HepG2 (cell line): ENCODE measurements around the gene CD58. TPM values are rescaled to one million over a fixed set of nuclear protein-coding genes. Genes with fewer than 3 reads are reported as not detected.
A peak's percentile ranks its signal among the peaks of the same experiment; 100 is the strongest.

Source experiments
- ATAC-seq: fragments of 200-7000 bp; cut with Tn5 transposase; 3 replicates; pipeline ENCODE4 v1.9.1; 2020; ENCODE audit warnings: mild to moderate bottlenecking, moderate library complexity
- BruUV-seq: library from RNA; stranded (reverse); fragments of 400-500 nt; replicated peaks from 2 replicates; lab custom pipeline; 2021; lab: Mats Ljungman, UMichigan
- CTCF ChIA-PET: fragments of 300-600 bp; formaldehyde crosslinking; extraction: SDS; loops from one replicate; lab custom pipeline; 2021; ENCODE audit warnings: low total read pairs, inconsistent platforms, low intra/inter-chr PET ratio; lab: Yijun Ruan, JAX
- POLR2A ChIA-PET: fragments of 350-600 bp; sonication (Branson Sonifier 250); formaldehyde crosslinking; loops from one replicate; lab custom pipeline; 2020; ENCODE audit warnings: antibody characterized with exemption, inconsistent platforms; lab: Yijun Ruan, JAX
- DNase-seq: peaks from one replicate; pipeline ENCODE4 v3.0.0-alpha.2; 2015; ENCODE audit warnings: low spot score
- FAIRE-seq: peaks from 3 replicates; lab custom pipeline; 2011; peaks lifted over from hg19 to GRCh38; lab: Jason Lieb, UNC
- H2AFZ ChIP-seq: one replicate; pipeline ENCODE4 v1.6.1; 2011; ENCODE audit warnings: low read length, inconsistent platforms
- H3K27ac ChIP-seq: fragments of 300-600 bp; 3 replicates; pipeline ENCODE4 v1.8.0; 2011; ENCODE audit warnings: mixed run types, mild to moderate bottlenecking, mixed read lengths, low read length, inconsistent platforms; ENCODE audit not compliant: insufficient read depth; ENCODE audit errors: extremely low read length
- H3K27me3 ChIP-seq, 2 experiments: fragments of 200-600 bp in 1 of 2; 2 replicates in 1 of 2; 3 replicates in 1 of 2; pipeline versions ENCODE4 v1.6.0 to v1.8.0; 2011; ENCODE audit warnings: low read length in 2 of 2, mild to moderate bottlenecking in 2 of 2, moderate library complexity in 2 of 2, inconsistent platforms in 1 of 2; ENCODE audit not compliant: insufficient read depth in 2 of 2, control insufficient read depth in 1 of 2
- H3K36me3 ChIP-seq, 2 experiments: fragments of 200-600 bp in 1 of 2; replicated peaks in 1 of 2; 2 replicates in 1 of 2; 3 replicates in 1 of 2; pipeline versions ENCODE4 v1.5.1 to v1.8.0; 2011; ENCODE audit warnings: low read length in 2 of 2, inconsistent platforms in 1 of 2; ENCODE audit not compliant: insufficient read depth in 2 of 2, control insufficient read depth in 1 of 2
- H3K4me1 ChIP-seq: 2 replicates; pipeline ENCODE4 v1.5.1; 2012; ENCODE audit warnings: low read length, inconsistent platforms; ENCODE audit not compliant: insufficient read depth
- H3K4me2 ChIP-seq: 2 replicates; pipeline ENCODE4 v1.6.0; 2011; ENCODE audit warnings: low read depth, low read length, inconsistent platforms
- H3K4me3 ChIP-seq, 3 experiments: fragments of 200-600 bp in 1 of 3; sonication (generic), shearing (Covaris generic) in 1 of 3; replicated peaks in 1 of 3; 2 replicates each; pipeline ENCODE4 v1.5.1; 2011 to 2016; ENCODE audit warnings: low read length in 3 of 3, inconsistent platforms in 2 of 3, low read depth in 2 of 3, mild to moderate bottlenecking in 2 of 3, control low read depth in 1 of 3, mixed read lengths in 1 of 3; ENCODE audit not compliant: insufficient read depth in 1 of 3
- H3K79me2 ChIP-seq: one replicate; pipeline ENCODE4 v1.6.1; 2011; ENCODE audit warnings: low read length, inconsistent platforms; ENCODE audit not compliant: insufficient read depth
- H3K9ac ChIP-seq: 2 replicates; pipeline ENCODE4 v1.6.0; 2011; ENCODE audit warnings: mild to moderate bottlenecking, low read depth, low read length, inconsistent platforms; ENCODE audit not compliant: insufficient read depth
- H3K9me3 ChIP-seq: 2 replicates; pipeline ENCODE4 v1.5.1; 2012; ENCODE audit warnings: mild to moderate bottlenecking, low read length
- H4K20me1 ChIP-seq: 2 replicates; pipeline ENCODE4 v1.6.0; 2011; ENCODE audit warnings: inconsistent platforms, mild to moderate bottlenecking, low read length, moderate library complexity; ENCODE audit not compliant: insufficient read depth
- DZIP1 ChIP-seq: sonication (generic); formaldehyde crosslinking; IDR thresholded peaks from 2 replicates; pipeline ENCODE4 v1.5.0; 2020; ENCODE audit warnings: mild to moderate bottlenecking, missing genetic modification reagents
- GLI4 ChIP-seq: sonication (generic); formaldehyde crosslinking; IDR thresholded peaks from 2 replicates; pipeline ENCODE4 v1.5.1; 2020; ENCODE audit warnings: missing genetic modification reagents, mild to moderate bottlenecking, moderate library complexity, borderline replicate concordance
- HNRNPH1 ChIP-seq: fragments of 200-400 bp; formaldehyde crosslinking; optimal IDR thresholded peaks from 2 replicates; pipeline ENCODE3; 2017; ENCODE audit warnings: mild to moderate bottlenecking, low read depth, low read length
- NR1H2 ChIP-seq: sonication (generic); formaldehyde crosslinking; IDR thresholded peaks from 2 replicates; pipeline ENCODE4 v1.8.1; 2022; ENCODE audit warnings: low read depth, missing genetic modification reagents, borderline replicate concordance
- RFX5 ChIP-seq: IDR thresholded peaks from 2 replicates; pipeline ENCODE4 v1.6.1; 2011; ENCODE audit warnings: low read depth, low read length, improper control_type of control experiment
- ZFP82 ChIP-seq: sonication (generic); formaldehyde crosslinking; IDR thresholded peaks from 2 replicates; pipeline ENCODE4 v1.5.1; 2020; ENCODE audit warnings: mild to moderate bottlenecking, missing genetic modification reagents, borderline replicate concordance
- ZNF205 ChIP-seq: IDR thresholded peaks from 2 replicates; pipeline ENCODE4 v1.6.1; 2018; ENCODE audit warnings: missing biosample characterization, missing genetic modification reagents
- ZNF337 ChIP-seq: sonication (generic); formaldehyde crosslinking; IDR thresholded peaks from 2 replicates; pipeline ENCODE4 v1.5.1; 2020; ENCODE audit warnings: missing genetic modification reagents, low read depth, mild to moderate bottlenecking, borderline replicate concordance
- ZNF556 ChIP-seq: sonication (generic); formaldehyde crosslinking; IDR thresholded peaks from 2 replicates; pipeline ENCODE4 v1.4.0; 2020; ENCODE audit warnings: mild to moderate bottlenecking, missing genetic modification reagents, borderline replicate concordance
- ZNF75D ChIP-seq: sonication (generic); formaldehyde crosslinking; IDR thresholded peaks from 2 replicates; pipeline ENCODE4 v1.8.1; 2023; ENCODE audit warnings: missing genetic modification reagents, mild to moderate bottlenecking, borderline replicate concordance
- WGBS: methylation state at CpG from one replicate; pipeline ENCODE4 v1.1.6; 2017; ENCODE audit warnings: low lambda C conversion rate; 5-methylcytosine and 5-hydroxymethylcytosine counted together
- in situ Hi-C: cut with HindIII; loops from 2 replicates; pipeline ENCODE4 v1.10.0; 2017; ENCODE audit warnings: low pct_unique_long_range_greater_than_20kb; ENCODE audit not compliant: extremely low pct_ligation_motif_present
- intact Hi-C: fragments of 100-400 bp; cut with micrococcal nuclease; formaldehyde crosslinking; loops from one replicate; pipeline ENCODE4 v1.10.0; 2022; ENCODE audit not compliant: unreplicated experiment
- polyA plus RNA-seq, 8 experiments: library from polyadenylated mRNA; depleted of rRNA in 3 of 8; stranded (reverse) in 7 of 8; unstranded in 1 of 8; fragments of >200 nt; fragmentation: Illumina TruSeq in 4 of 8; extraction: Trizol in 4 of 8; gene quantifications; 2 replicates each; pipeline versions ENCODE4 v1.2.1 to v1.2.3, GENCODE V29; 2011 to 2016; ENCODE audit warnings: low read depth in 4 of 8, missing spikeins in 1 of 8, mixed read lengths in 1 of 8; ENCODE audit not compliant: insufficient read depth in 1 of 8
- total RNA-seq, 5 experiments: library from RNA; depleted of rRNA; stranded (reverse); fragments of >200 nt; fragmentation: Illumina TruSeq; extraction: Trizol; gene quantifications; 2 replicates each; pipeline ENCODE4 v1.2.3, GENCODE V29; 2016; ENCODE audit warnings: low read depth in 1 of 5
- TF ChIP-seq, protein P1 (sequence below): sonication (generic); formaldehyde crosslinking; IDR thresholded peaks from 2 replicates; pipeline ENCODE4 v1.4.0; 2020; ENCODE audit warnings: mild to moderate bottlenecking, missing genetic modification reagents
- TF ChIP-seq, protein P2 (sequence below): sonication (generic); formaldehyde crosslinking; IDR thresholded peaks from 2 replicates; pipeline ENCODE4 v1.5.1; 2020; ENCODE audit warnings: mild to moderate bottlenecking, moderate library complexity, missing genetic modification reagents

Gene CD58
- total and polyA plus RNA-seq, 2 of the 13 experiments (the other 11 are each of a cell fraction or from before 2014, with no cell fraction given): 9.4 to 13.5 TPM

DNA sequence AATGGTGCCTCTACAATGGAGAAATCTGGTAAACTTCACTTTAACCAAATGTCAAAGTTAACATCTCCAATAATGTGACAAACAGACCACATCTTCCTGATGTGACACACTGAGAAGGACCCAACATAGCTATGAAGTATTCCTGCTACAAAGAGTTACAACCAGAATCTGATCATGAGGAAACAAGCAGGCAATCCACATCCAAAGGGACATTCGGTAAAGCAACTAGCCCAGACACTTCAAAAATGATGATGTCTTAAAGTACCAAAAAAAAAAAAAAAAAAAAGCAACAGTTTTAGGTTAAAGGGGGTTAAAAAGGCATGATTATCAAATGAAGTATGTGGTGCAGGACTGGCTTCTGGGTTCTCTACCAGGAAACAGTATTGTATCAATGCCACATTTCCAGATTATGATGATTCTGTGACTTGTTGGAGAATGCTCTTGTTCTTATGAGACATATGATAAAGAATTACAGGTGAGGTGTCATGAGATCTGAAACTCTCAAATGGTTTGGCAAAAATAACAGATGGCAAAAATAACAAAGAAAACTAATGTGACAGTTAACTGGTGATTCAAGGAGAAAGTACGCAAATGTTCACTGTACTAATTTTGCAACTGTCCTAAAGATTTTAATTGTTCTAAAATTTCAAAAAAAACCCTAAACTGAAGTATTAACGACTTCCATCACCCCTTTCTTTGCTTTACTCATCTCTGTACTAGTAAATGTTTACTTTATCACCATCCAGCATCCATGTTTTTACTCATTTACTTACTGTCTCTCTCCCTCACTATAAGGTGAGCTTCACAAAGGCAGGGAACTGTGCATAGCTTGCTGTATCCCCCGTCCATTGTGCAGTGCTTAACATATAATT lies 2.8 kb downstream of the CD58 start:
- TF ChIP-seq ZNF337 (CRISPR knock-in tag) (no peak), ZNF205 (CRISPR knock-in tag) (0 out of 2 replicates have a peak, but pooled peaks have one; percentile 40)
- ATAC-seq: no peak
- BruUV-seq: no TSS peak
- Histone ChIP-seq H3K9ac (no peak overlapping the region), H3K36me3 (no peaks in the 10 kb centered on the region), H3K9me3 (peaks cover 10% of the 10 kb centered on the region), H3K4me1 (peaks cover 33% of the 10 kb centered on the region), H3K27me3 (peaks cover 0 to 18% of the 10 kb centered on the region in 2 experiments; a peak in 2 of 5 replicates), H3K4me2 (no peak overlapping the region), H3K4me3 (no peak overlapping the region), H3K27ac (no peak overlapping the region), H2AFZ (no peak overlapping the region), H4K20me1 (no peaks in the 10 kb centered on the region; the same call in 1 of the 2 replicates), H3K79me2 (peaks cover 2% of the 10 kb centered on the region)
- WGBS: 83% methylated on average over 4 of the region's 4 CpGs
- CTCF ChIA-PET: no interaction called here
- no peak for DNase-seq
- intact Hi-C loops (no loop called here), in situ Hi-C loops (no loop called here)
- peak; percentile 49 for FAIRE-seq
- POLR2A ChIA-PET: no interaction called here

DNA sequence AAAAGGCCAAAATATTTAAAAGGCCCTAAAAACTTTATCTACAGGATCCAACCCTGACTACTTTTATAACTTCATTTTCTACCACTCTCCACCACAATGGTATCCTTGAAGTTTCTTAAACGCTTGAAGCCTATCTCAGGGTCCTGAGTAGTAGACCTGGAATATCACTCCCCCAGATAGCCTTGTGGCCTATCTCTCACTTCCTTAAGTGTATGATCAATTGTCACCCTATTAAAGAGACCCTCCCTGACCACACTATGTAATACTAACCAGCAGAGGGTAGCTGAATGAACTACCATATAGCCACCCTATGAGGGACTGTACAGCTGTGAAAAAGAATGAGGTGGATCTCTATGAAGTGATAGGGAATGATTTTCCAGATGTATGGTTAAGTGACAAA lies 5.6 kb downstream of the CD58 start:
- POLR2A ChIA-PET: no interaction called here
- H3K27ac ChIP-seq: no peak overlapping the region
- no peak overlapping the region for H3K4me3 ChIP-seq
- FAIRE-seq: no peak
- no peak for DNase-seq
- in situ Hi-C loops (no loop called here), intact Hi-C loops (no loop called here)
- no peak overlapping the region for H2AFZ ChIP-seq
- ATAC-seq: no peak
- no peak overlapping the region for H3K9ac ChIP-seq
- H3K4me1 ChIP-seq: peaks cover 19% of the 10 kb centered on the region
- H3K36me3 ChIP-seq: peaks cover 0 to 4% of the 10 kb centered on the region in 2 experiments; a peak in 1 of 5 replicates
- no peaks in the 10 kb centered on the region; the same call in 1 of the 2 replicates for H4K20me1 ChIP-seq
- CTCF ChIA-PET: no interaction called here
- no peak overlapping the region for H3K4me2 ChIP-seq
- WGBS: 96% methylated on average over 1 of the region's 1 CpG
- peaks cover 13% of the 10 kb centered on the region for H3K9me3 ChIP-seq
- no TSS peak for BruUV-seq
- H3K79me2 ChIP-seq: peaks cover 2% of the 10 kb centered on the region
- H3K27me3 ChIP-seq: no peaks in the 10 kb centered on the region
- no peak for TF ChIP-seq DZIP1
- TF ChIP-seq HNRNPH1: no peak
- TF ChIP-seq GLI4 (CRISPR knock-in tag): no peak
- TF ChIP-seq ZNF556 (CRISPR knock-in tag): no peak
- no peak for TF ChIP-seq ZNF75D
- TF ChIP-seq, protein P1, sequence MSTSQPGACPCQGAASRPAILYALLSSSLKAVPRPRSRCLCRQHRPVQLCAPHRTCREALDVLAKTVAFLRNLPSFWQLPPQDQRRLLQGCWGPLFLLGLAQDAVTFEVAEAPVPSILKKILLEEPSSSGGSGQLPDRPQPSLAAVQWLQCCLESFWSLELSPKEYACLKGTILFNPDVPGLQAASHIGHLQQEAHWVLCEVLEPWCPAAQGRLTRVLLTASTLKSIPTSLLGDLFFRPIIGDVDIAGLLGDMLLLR: no peak
- TF ChIP-seq ZFP82: no peak
- no peak for TF ChIP-seq NR1H2 (CRISPR knock-in tag)
- TF ChIP-seq RFX5: no peak
- TF ChIP-seq, protein P2, sequence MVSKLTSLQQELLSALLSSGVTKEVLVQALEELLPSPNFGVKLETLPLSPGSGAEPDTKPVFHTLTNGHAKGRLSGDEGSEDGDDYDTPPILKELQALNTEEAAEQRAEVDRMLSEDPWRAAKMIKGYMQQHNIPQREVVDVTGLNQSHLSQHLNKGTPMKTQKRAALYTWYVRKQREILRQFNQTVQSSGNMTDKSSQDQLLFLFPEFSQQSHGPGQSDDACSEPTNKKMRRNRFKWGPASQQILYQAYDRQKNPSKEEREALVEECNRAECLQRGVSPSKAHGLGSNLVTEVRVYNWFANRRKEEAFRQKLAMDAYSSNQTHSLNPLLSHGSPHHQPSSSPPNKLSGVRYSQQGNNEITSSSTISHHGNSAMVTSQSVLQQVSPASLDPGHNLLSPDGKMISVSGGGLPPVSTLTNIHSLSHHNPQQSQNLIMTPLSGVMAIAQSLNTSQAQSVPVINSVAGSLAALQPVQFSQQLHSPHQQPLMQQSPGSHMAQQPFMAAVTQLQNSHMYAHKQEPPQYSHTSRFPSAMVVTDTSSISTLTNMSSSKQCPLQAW: no peak
